B cell (primary cell): Measurements from ENCODE around the gene UNC119B. TPM values are rescaled to one million over a fixed set of nuclear protein-coding genes. Genes with fewer than 3 reads are reported as not detected.

Source experiments
- ATAC-seq: fragments of 200-7000 bp; cut with Tn5 transposase; one replicate; pipeline ENCODE4 v1.10.0; 2021; ENCODE audit warnings: low read depth, mild to moderate bottlenecking, moderate number of reproducible peaks, moderate library complexity
- CTCF ChIA-PET: fragments of 350-600 bp; sonication (Branson Sonifier 250); formaldehyde crosslinking; loops from one replicate; lab custom pipeline; 2021; ENCODE audit warnings: antibody characterized with exemption, inconsistent platforms; lab: Charles Lee
- POLR2A ChIA-PET: fragments of 350-600 bp; sonication (Branson Sonifier 250); formaldehyde crosslinking; loops from one replicate; lab custom pipeline; 2021; ENCODE audit warnings: antibody characterized with exemption; lab: Charles Lee
- DNase-seq: peaks from one replicate; pipeline ENCODE4 v3.0.0; 2013
- H2AFZ ChIP-seq: 2 replicates; pipeline ENCODE4 v1.6.1; 2012; ENCODE audit warnings: mild to moderate bottlenecking, low read depth, low read length; ENCODE audit not compliant: insufficient read depth, poor library complexity, severe bottlenecking
- H3K27ac ChIP-seq, 2 donors: 1 replicate in 1 of 2; 2 replicates in 1 of 2; pipeline ENCODE4 v1.5.1; 2012 to 2013; ENCODE audit warnings: low read length in 2 of 2, mild to moderate bottlenecking in 2 of 2, moderate library complexity in 1 of 2
- H3K27me3 ChIP-seq, 4 experiments: fragments of 200-600 bp in 1 of 4; sonication (generic) in 1 of 4; replicated peaks in 1 of 4; 1 replicate in 2 of 4; 2 replicates in 2 of 4; pipeline versions ENCODE4 v1.6.1 to v1.7.0; 2013 to 2016; ENCODE audit warnings: low read length in 3 of 4, mild to moderate bottlenecking in 2 of 4, mixed read lengths in 1 of 4, moderate library complexity in 1 of 4; ENCODE audit not compliant: insufficient read depth in 4 of 4, control insufficient read depth in 3 of 4; ENCODE audit errors: control extremely low read depth in 1 of 4
- H3K36me3 ChIP-seq, 2 experiments: replicated peaks in 1 of 2; 1 replicate in 1 of 2; 2 replicates in 1 of 2; pipeline versions ENCODE4 v1.6.1 to v1.7.1; 2013; ENCODE audit warnings: low read length in 1 of 2; ENCODE audit not compliant: insufficient read depth in 2 of 2, control insufficient read depth in 1 of 2; ENCODE audit errors: control extremely low read depth in 1 of 2, extremely low read depth in 1 of 2
- H3K4me1 ChIP-seq, 2 donors: fragments of 200-600 bp in 1 of 2; sonication (generic) in 1 of 2; 1 replicate in 1 of 2; 2 replicates in 1 of 2; pipeline versions ENCODE4 v1.5.1 to v1.6.1; 2013 to 2017; ENCODE audit warnings: low read length in 2 of 2; ENCODE audit not compliant: control insufficient read depth in 2 of 2, insufficient read depth in 2 of 2
- H3K4me2 ChIP-seq: replicated peaks from 2 replicates; pipeline ENCODE3; 2012; ENCODE audit warnings: mild to moderate bottlenecking, low read depth, low read length; ENCODE audit not compliant: poor library complexity, severe bottlenecking
- H3K4me3 ChIP-seq, 5 experiments: fragments of 200-600 bp in 1 of 5; sonication (generic) in 1 of 5; 1 replicate in 3 of 5; 2 replicates in 2 of 5; pipeline versions ENCODE4 v1.5.1 to v1.7.0; 2011 to 2016; ENCODE audit warnings: low read length in 4 of 5, mild to moderate bottlenecking in 4 of 5, low read depth in 2 of 5, control low read depth in 1 of 5, moderate library complexity in 1 of 5; ENCODE audit not compliant: insufficient read depth in 1 of 5; ENCODE audit errors: control extremely low read depth in 1 of 5, extremely low read depth in 1 of 5
- H3K79me2 ChIP-seq: fragments of 200-600 bp; sonication (generic); one replicate; pipeline ENCODE4 v1.6.0; 2016; ENCODE audit warnings: low read length; ENCODE audit not compliant: control insufficient read depth, insufficient read depth
- H3K9ac ChIP-seq: fragments of 200-600 bp; sonication (generic); 2 replicates; pipeline ENCODE4 v1.6.1; 2017; ENCODE audit warnings: mild to moderate bottlenecking, low read length, moderate library complexity
- H3K9me3 ChIP-seq, 3 donors: one replicate each; pipeline versions ENCODE4 v1.6.1 to v1.7.1; 2013; ENCODE audit warnings: low read length in 2 of 3; ENCODE audit not compliant: control insufficient read depth in 2 of 3, insufficient read depth in 1 of 3; ENCODE audit errors: control extremely low read depth in 1 of 3
- H4K20me1 ChIP-seq: 2 replicates; pipeline ENCODE4 v1.6.0; 2012; ENCODE audit warnings: mild to moderate bottlenecking, low read length; ENCODE audit not compliant: insufficient read depth, control insufficient read depth, poor library complexity, severe bottlenecking
- H3K27ac Mint-ChIP-seq: one replicate; pipeline ENCODE4 v1.8.0; 2021; ENCODE audit warnings: mixed read lengths
- H3K27me3 Mint-ChIP-seq: one replicate; pipeline ENCODE4 v1.8.0; 2021; ENCODE audit warnings: mixed read lengths
- H3K4me1 Mint-ChIP-seq: one replicate; pipeline ENCODE4 v1.8.0; 2021; ENCODE audit warnings: mixed read lengths
- H3K4me3 Mint-ChIP-seq: one replicate; pipeline ENCODE4 v1.8.0; 2021; ENCODE audit warnings: mixed read lengths
- H3K9me3 Mint-ChIP-seq: one replicate; pipeline ENCODE4 v1.8.0; 2022; ENCODE audit warnings: mixed read lengths; ENCODE audit not compliant: insufficient read depth
- CTCF ChIP-seq: fragments of 200-600 bp; IDR thresholded peaks from one replicate; pipeline ENCODE4 v1.8.0; 2022; ENCODE audit warnings: antibody characterized with exemption, mild to moderate bottlenecking
- EZH2 ChIP-seq: IDR thresholded peaks from 2 replicates; pipeline ENCODE4 v1.6.1; 2012; ENCODE audit warnings: borderline replicate concordance, low read depth, mild to moderate bottlenecking, moderate library complexity, low read length; ENCODE audit not compliant: insufficient read depth, poor library complexity, severe bottlenecking
- WGBS: methylation state at CpG from one replicate; pipeline ENCODE4 v1.1.5; 2013; ENCODE audit warnings: missing lambda C conversion rate; ENCODE audit not compliant: insufficient coverage; 5-methylcytosine and 5-hydroxymethylcytosine counted together
- intact Hi-C: fragments of 100-400 bp; cut with micrococcal nuclease; formaldehyde crosslinking; loops from one replicate; pipeline ENCODE4 v1.10.0; 2022
- polyA plus RNA-seq: library from polyadenylated mRNA; depleted of rRNA; stranded (reverse); fragments of >200 nt; gene quantifications from 2 replicates; pipeline ENCODE4 v1.2.3, GENCODE V29; 2012
- total RNA-seq, 2 donors: library from RNA; stranded (reverse); fragments of 120-200 nt in 1 of 2; gene quantifications; 1 replicate in 1 of 2; 2 replicates in 1 of 2; pipeline versions ENCODE4 v1.2.3 to v1.2.4, GENCODE V29; 2013 to 2022

UNC119B gene
- total and polyA plus RNA-seq, 2 donors (not counting 1 experiment from before 2014, with no cell fraction given) = 7.2 to 22.7 TPM

GRCh38 chr12:120670667-120671066 lies 39.6 kb upstream of the UNC119B start:
- intact Hi-C loops = no loop called here
- H3K4me1 ChIP-seq = peaks cover 61 to 74% of the 10 kb centered on the region in 2 donors
- ChIA-PET CTCF (interaction anchor here (0.9 to 15.8 kb wide), 5 partner anchors 13 to 21 kb away, joined by 3 to 204 read pairs (median 4); partner anchors contain the start of gene MLEC), POLR2A (interaction anchor here (1.1 kb wide), 1 partner anchor 14 kb away, joined by 3 read pairs; no protein-coding TSS in a partner anchor)
- no peak overlapping the region for H3K27ac ChIP-seq
- no peaks in the 10 kb centered on the region for H3K36me3 ChIP-seq
- H3K4me2 ChIP-seq = no peak overlapping the region
- H3K27me3 ChIP-seq = peaks cover 0 to 4% (median 2%) of the 10 kb centered on the region in 4 experiments
- H3K4me1 Mint-ChIP-seq = peaks cover 71% of the 10 kb centered on the region
- no peak overlapping the region for H3K27ac Mint-ChIP-seq
- no peak overlapping the region for H2AFZ ChIP-seq
- WGBS = 49% methylated on average over 5 of the region's 5 CpGs
- no peak for ATAC-seq
- H4K20me1 ChIP-seq = no peaks in the 10 kb centered on the region
- H3K4me3 Mint-ChIP-seq = peak overlapping the region; percentile 44
- no peaks in the 10 kb centered on the region for H3K79me2 ChIP-seq
- DNase-seq = no peak
- TF ChIP-seq CTCF (no peak), EZH2 (no peak)
- peaks cover 0 to 4% (median 0%) of the 10 kb centered on the region in 3 donors for H3K9me3 ChIP-seq
- H3K4me3 ChIP-seq = no peak overlapping the region
- H3K9ac ChIP-seq = no peak overlapping the region
- no peaks in the 10 kb centered on the region for H3K9me3 Mint-ChIP-seq
- peaks cover 8% of the 10 kb centered on the region for H3K27me3 Mint-ChIP-seq

GRCh38 chr12:120674097-120674636 lies 36.1 kb upstream of the UNC119B start:
- Histone ChIP-seq H3K36me3 (no peaks in the 10 kb centered on the region), H3K27ac (no peak overlapping the region), H3K79me2 (no peaks in the 10 kb centered on the region), H3K4me3 (peak overlapping the region in 1 of 5 experiments; percentile 3), H2AFZ (no peak overlapping the region), H3K9me3 (peaks cover 0 to 4% (median 0%) of the 10 kb centered on the region in 3 donors), H4K20me1 (no peaks in the 10 kb centered on the region), H3K4me2 (peak overlapping the region; percentile 64), H3K4me1 (peaks cover 56 to 69% of the 10 kb centered on the region in 2 donors), H3K9ac (peak overlapping the region; percentile 5), H3K27me3 (peaks cover 0 to 4% (median 2%) of the 10 kb centered on the region in 4 experiments)
- intact Hi-C loops = loop anchor here (1.0 kb wide), 1 partner anchor 11 kb away; no protein-coding TSS in a partner anchor
- Mint-ChIP-seq H3K9me3 (no peaks in the 10 kb centered on the region), H3K27me3 (peaks cover 5% of the 10 kb centered on the region), H3K27ac (peak overlapping the region; percentile 87), H3K4me1 (peaks cover 68% of the 10 kb centered on the region), H3K4me3 (peak overlapping the region; percentile 83)
- TF ChIP-seq CTCF (no peak), EZH2 (no peak)
- DNase-seq (peak; percentile 80), ATAC-seq (peak; percentile 51)
- ChIA-PET POLR2A (interaction anchor here (0.5 to 1.8 kb wide), 2 partner anchors 12 to 935 kb away, joined by 5 to 10 read pairs; partner anchors contain the start of gene MLEC), CTCF (interaction anchor here (1.4 to 15.8 kb wide), 3 partner anchors 10 to 24 kb away, joined by 5 to 204 read pairs (median 7); no protein-coding TSS in a partner anchor)
- no CpG with 5 or more reads among the region's 6 CpGs for WGBS
